Fibroblast of lung (primary cell): ENCODE results near the gene ACSS1. TPM values are rescaled to one million over a fixed set of nuclear protein-coding genes. Genes with fewer than 3 reads are reported as not detected.

Source experiments
- DNase-seq, 2 donors: peaks; one replicate each; pipeline versions ENCODE4 v3.0.0 to v3.0.0-alpha.2; 2010; ENCODE audit warnings: low read depth in 2 of 2
- H2AFZ ChIP-seq: 2 replicates; pipeline ENCODE4 v1.5.1; 2012; ENCODE audit warnings: low read length, control low read depth, inconsistent platforms
- H3K27ac ChIP-seq: 2 replicates; pipeline ENCODE4 v1.5.1; 2011; ENCODE audit warnings: low read length, control low read depth; ENCODE audit not compliant: insufficient read depth
- H3K27me3 ChIP-seq: 2 replicates; pipeline ENCODE4 v1.5.1; 2011; ENCODE audit warnings: mild to moderate bottlenecking, low read length; ENCODE audit not compliant: control insufficient read depth, insufficient read depth
- H3K36me3 ChIP-seq: 2 replicates; pipeline ENCODE4 v1.5.1; 2011; ENCODE audit warnings: low read length; ENCODE audit not compliant: control insufficient read depth, insufficient read depth
- H3K4me1 ChIP-seq: 2 replicates; pipeline ENCODE4 v1.5.1; 2011; ENCODE audit warnings: low read length; ENCODE audit not compliant: control insufficient read depth, insufficient read depth; ENCODE audit errors: extremely low read depth
- H3K4me2 ChIP-seq: 2 replicates; pipeline ENCODE4 v1.5.1; 2011; ENCODE audit warnings: low read length, control low read depth; ENCODE audit not compliant: insufficient read depth; ENCODE audit errors: extremely low read depth
- H3K4me3 ChIP-seq, 4 experiments: fragments of 200-600 bp in 1 of 4; sonication (generic) in 1 of 4; replicated peaks in 1 of 4; 2 replicates each; pipeline ENCODE4 v1.5.1; 2011 to 2016; ENCODE audit warnings: low read length in 4 of 4, low read depth in 3 of 4, mild to moderate bottlenecking in 3 of 4, control low read depth in 2 of 4, inconsistent platforms in 1 of 4, mixed read lengths in 1 of 4; ENCODE audit not compliant: insufficient read depth in 1 of 4; ENCODE audit errors: control extremely low read depth in 1 of 4
- H3K79me2 ChIP-seq: 2 replicates; pipeline ENCODE4 v1.5.1; 2012; ENCODE audit warnings: mild to moderate bottlenecking, low read length, inconsistent platforms; ENCODE audit not compliant: control insufficient read depth, insufficient read depth
- H3K9ac ChIP-seq: 2 replicates; pipeline ENCODE4 v1.5.1; 2011; ENCODE audit warnings: mild to moderate bottlenecking, low read length, control low read depth; ENCODE audit not compliant: insufficient read depth
- H3K9me3 ChIP-seq: 2 replicates; pipeline ENCODE4 v1.5.1; 2012; ENCODE audit warnings: low read depth, low read length; ENCODE audit not compliant: control insufficient read depth, insufficient read depth
- H4K20me1 ChIP-seq: 2 replicates; pipeline ENCODE4 v1.5.1; 2011; ENCODE audit warnings: low read length; ENCODE audit not compliant: control insufficient read depth, insufficient read depth; ENCODE audit errors: extremely low read depth
- CTCF ChIP-seq, 2 donors: IDR thresholded peaks in 1 of 2; conservative IDR thresholded peaks in 1 of 2; 1 replicate in 1 of 2; 2 replicates in 1 of 2; pipeline ENCODE4 v1.5.1; 2011 to 2012; ENCODE audit warnings: low read length in 2 of 2, control low read depth in 1 of 2, inconsistent platforms in 1 of 2, low read depth in 1 of 2, mild to moderate bottlenecking in 1 of 2
- EZH2 ChIP-seq: IDR thresholded peaks from 2 replicates; pipeline ENCODE4 v1.5.1; 2012; ENCODE audit warnings: low read length, control low read depth, mild to moderate bottlenecking; ENCODE audit errors: missing control alignments
- polyA plus RNA-seq, 2 donors: library from polyadenylated mRNA; depleted of rRNA in 1 of 2; stranded (reverse) in 1 of 2; unstranded in 1 of 2; fragments of >200 nt; gene quantifications; 2 replicates each; pipeline ENCODE4 v1.2.1, GENCODE V29; 2011 to 2012; ENCODE audit warnings: missing spikeins in 1 of 2
- total RNA-seq: library from RNA; depleted of rRNA; stranded (reverse); fragments of >200 nt; gene quantifications from 2 replicates; pipeline ENCODE4 v1.2.1, GENCODE V29; 2014

The ACSS1 gene
- total and polyA plus RNA-seq, 2 donors (not counting 1 experiment from before 2014, with no cell fraction given): 1.3 to 3.4 TPM

GRCh38 chr20:25078662-25079061 lies 20.7 kb upstream of the ACSS1 start:
- H3K9ac ChIP-seq: no peak overlapping the region
- no peaks in the 10 kb centered on the region for H3K36me3 ChIP-seq
- peaks cover 74% of the 10 kb centered on the region for H3K27me3 ChIP-seq
- no peak overlapping the region for H2AFZ ChIP-seq
- H3K9me3 ChIP-seq: no peaks in the 10 kb centered on the region
- H3K27ac ChIP-seq: no peak overlapping the region
- H3K4me1 ChIP-seq: no peaks in the 10 kb centered on the region
- H3K4me3 ChIP-seq: no peak overlapping the region
- no peak for TF ChIP-seq CTCF (conservative IDR thresholded peaks at IDR 0.05 in 1 of 2, IDR thresholded peaks at IDR 0.05 in 1 of 2; ENCODE audit: low read depth in 1 of 2, low read length in 2 of 2)
- TF ChIP-seq EZH2: no peak
- DNase-seq: no peak
- no peaks in the 10 kb centered on the region for H3K79me2 ChIP-seq
- H4K20me1 ChIP-seq: no peaks in the 10 kb centered on the region
- H3K4me2 ChIP-seq: no peak overlapping the region

- H2AFZ ChIP-seq: no peak overlapping the region
- H3K9me3 ChIP-seq: no peaks in the 10 kb centered on the region
- peak in 1 of 2 donors; percentile 14 for DNase-seq
- peak overlapping the region; percentile 37 for H3K4me2 ChIP-seq
- H3K36me3 ChIP-seq: no peaks in the 10 kb centered on the region
- H3K27me3 ChIP-seq: peaks cover 67% of the 10 kb centered on the region
- no peaks in the 10 kb centered on the region for H3K79me2 ChIP-seq
- peak overlapping the region in 1 of 4 experiments; percentile 17 for H3K4me3 ChIP-seq
- H3K9ac ChIP-seq: no peak overlapping the region
- H3K4me1 ChIP-seq: no peaks in the 10 kb centered on the region
- no peaks in the 10 kb centered on the region for H4K20me1 ChIP-seq
- TF ChIP-seq CTCF (conservative IDR thresholded peaks at IDR 0.05 in 1 of 2, IDR thresholded peaks at IDR 0.05 in 1 of 2; ENCODE audit: low read depth in 1 of 2, low read length in 2 of 2): no peak
- no peak for TF ChIP-seq EZH2
- H3K27ac ChIP-seq: no peak overlapping the region
Observed at GRCh38 chr20:25077610-25078169, 19.8 kb upstream of the ACSS1 start.

GRCh38 chr20:25076731-25077609 lies 19.0 kb upstream of the ACSS1 start:
- Histone ChIP-seq H3K27ac (no peak overlapping the region), H3K36me3 (no peaks in the 10 kb centered on the region), H4K20me1 (no peaks in the 10 kb centered on the region), H2AFZ (no peak overlapping the region), H3K4me3 (no peak overlapping the region), H3K4me1 (no peaks in the 10 kb centered on the region), H3K9me3 (no peaks in the 10 kb centered on the region), H3K9ac (no peak overlapping the region), H3K4me2 (no peak overlapping the region), H3K79me2 (no peaks in the 10 kb centered on the region), H3K27me3 (peaks cover 64% of the 10 kb centered on the region)
- DNase-seq: peak in 1 of 2 donors; percentile 9
- TF ChIP-seq CTCF (conservative IDR thresholded peaks at IDR 0.05 in 1 of 2, IDR thresholded peaks at IDR 0.05 in 1 of 2; ENCODE audit: low read depth in 1 of 2, low read length in 2 of 2) (no peak), EZH2 (no peak)
